Pancreas (tissue), 10 donors: ENCODE measurements around the gene KRTAP5-9. TPM values are rescaled to one million over a fixed set of nuclear protein-coding genes. Genes with fewer than 3 reads are reported as not detected.
"Not testable (repeated sequence)": the region's sequence is repeated elsewhere in the genome, so short reads cannot be mapped to it uniquely, and the experiment has no call there.

Source experiments
- ATAC-seq, 4 donors: fragments of 200-7000 bp; cut with Tn5 transposase; one replicate each; pipeline versions ENCODE4 v1.8.0 to v1.9.1; 2020; ENCODE audit warnings: mild to moderate bottlenecking in 4 of 4, moderate library complexity in 4 of 4
- DNase-seq, 6 donors: peaks; one replicate each; pipeline ENCODE4 v3.0.0-alpha.2; 2020
- FAIRE-seq: peaks from 2 replicates; lab custom pipeline; 2012; peaks lifted over from hg19 to GRCh38; lab: Jason Lieb, UNC
- H3K27ac ChIP-seq, 4 donors: fragments of 200-600 bp; sonication (generic); 1 replicate in 3 of 4; 2 replicates in 1 of 4; pipeline versions ENCODE4 v1.5.0 to v1.8.0; 2020
- H3K27me3 ChIP-seq, 4 donors: fragments of 200-600 bp; one replicate each; pipeline ENCODE4 v1.8.0; 2021
- H3K36me3 ChIP-seq, 3 donors: fragments of 200-600 bp; sonication (generic) in 1 of 3; one replicate each; pipeline versions ENCODE4 v1.5.0 to v1.8.0; 2020 to 2021
- H3K4me1 ChIP-seq, 3 donors: fragments of 200-600 bp; one replicate each; pipeline ENCODE4 v1.8.0; 2021
- H3K4me3 ChIP-seq, 4 donors: fragments of 200-600 bp; sonication (generic) in 2 of 4; one replicate each; pipeline versions ENCODE4 v1.5.0 to v1.8.0; 2020 to 2021
- H3K9me3 ChIP-seq, 4 donors: fragments of 200-600 bp; one replicate each; pipeline ENCODE4 v1.8.0; 2021
- WGBS, 2 donors: extraction: QIAGEN DNeasy Blood & Tissue Kit; methylation state at CpG; one replicate each; pipeline ENCODE4 v1.1.7; 2013; 5-methylcytosine and 5-hydroxymethylcytosine counted together
- intact Hi-C, 3 donors: fragments of 100-400 bp; cut with DNase I; formaldehyde crosslinking; loops; one replicate each; pipeline versions ENCODE4 v1.11.1 to v1.14.2; 2022
- polyA plus RNA-seq, 2 donors: library from polyadenylated mRNA; stranded (reverse); fragments of 200-250 nt; gene quantifications; one replicate each; pipeline ENCODE4 v1.2.3, GENCODE V29; 2013
- total RNA-seq, 6 donors: library from RNA; stranded (reverse); fragmentation: NEBNext Ultra II Directional in 4 of 6; extraction: Animal tissue kit (Norgen Biotek cat#: 25700) in 4 of 6; gene quantifications; one replicate each; pipeline versions ENCODE4 v1.2.1 to v1.2.4, GENCODE V29; 2021 to 2023
- TF ChIP-seq, protein P1 (sequence below), 4 donors: fragments of 200-600 bp; sonication (generic) in 3 of 4; IDR thresholded peaks; one replicate each; pipeline versions ENCODE4 v1.5.0 to v1.8.0; 2021; ENCODE audit warnings: antibody characterized with exemption in 4 of 4
- donor health status: healthy with polysubstance abuse.
- donor health status: DM: no; HTN: no; CAD: no; lungs with moderate emphysema.
- donor health status: DM: no; HTN: no; CAD: no.
- donor health status: control.
- donor health status: control.
- donor health status: Bipolar disorder and iron deficiency.
- donor health status: DM: yes; HTN: yes; CAD: no.
- donor health status: DM: no; HTN: no; CAD: no.
- donor health status: DM: no; HTN: no; CAD: no.
- donor health status: DM: yes; HTN: yes; CAD: no.

KRTAP5-9 gene
- total and polyA plus RNA-seq, 8 donors, result 0.14 to 1.0 (median 0.19) TPM; not detected in 1

GRCh38 chr11:71580057-71581003, 32.1 kb downstream of the KRTAP5-9 start:
- H3K9me3 ChIP-seq, result no peaks in the 10 kb centered on the region
- ATAC-seq (peak; percentile 95 to 99 (median 97)), DNase-seq (peak in 4 of 6 donors; percentile 71 to 78 (median 74)), FAIRE-seq (no peak)
- H3K4me1 ChIP-seq, result no peaks in the 10 kb centered on the region
- H3K27me3 ChIP-seq, result no peaks in the 10 kb centered on the region
- H3K36me3 ChIP-seq, result no peaks in the 10 kb centered on the region
- no peak overlapping the region for H3K4me3 ChIP-seq
- intact Hi-C loops, result no loop called here
- WGBS, 2 donors, result 4% methylated on average over 8 of the region's 8 CpGs
- TF ChIP-seq, protein P1, sequence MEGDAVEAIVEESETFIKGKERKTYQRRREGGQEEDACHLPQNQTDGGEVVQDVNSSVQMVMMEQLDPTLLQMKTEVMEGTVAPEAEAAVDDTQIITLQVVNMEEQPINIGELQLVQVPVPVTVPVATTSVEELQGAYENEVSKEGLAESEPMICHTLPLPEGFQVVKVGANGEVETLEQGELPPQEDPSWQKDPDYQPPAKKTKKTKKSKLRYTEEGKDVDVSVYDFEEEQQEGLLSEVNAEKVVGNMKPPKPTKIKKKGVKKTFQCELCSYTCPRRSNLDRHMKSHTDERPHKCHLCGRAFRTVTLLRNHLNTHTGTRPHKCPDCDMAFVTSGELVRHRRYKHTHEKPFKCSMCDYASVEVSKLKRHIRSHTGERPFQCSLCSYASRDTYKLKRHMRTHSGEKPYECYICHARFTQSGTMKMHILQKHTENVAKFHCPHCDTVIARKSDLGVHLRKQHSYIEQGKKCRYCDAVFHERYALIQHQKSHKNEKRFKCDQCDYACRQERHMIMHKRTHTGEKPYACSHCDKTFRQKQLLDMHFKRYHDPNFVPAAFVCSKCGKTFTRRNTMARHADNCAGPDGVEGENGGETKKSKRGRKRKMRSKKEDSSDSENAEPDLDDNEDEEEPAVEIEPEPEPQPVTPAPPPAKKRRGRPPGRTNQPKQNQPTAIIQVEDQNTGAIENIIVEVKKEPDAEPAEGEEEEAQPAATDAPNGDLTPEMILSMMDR (IDR thresholded peaks at IDR 0.05), result peak; percentile 73 to 85 (median 75)
- H3K27ac ChIP-seq, result no peak overlapping the region

DNA sequence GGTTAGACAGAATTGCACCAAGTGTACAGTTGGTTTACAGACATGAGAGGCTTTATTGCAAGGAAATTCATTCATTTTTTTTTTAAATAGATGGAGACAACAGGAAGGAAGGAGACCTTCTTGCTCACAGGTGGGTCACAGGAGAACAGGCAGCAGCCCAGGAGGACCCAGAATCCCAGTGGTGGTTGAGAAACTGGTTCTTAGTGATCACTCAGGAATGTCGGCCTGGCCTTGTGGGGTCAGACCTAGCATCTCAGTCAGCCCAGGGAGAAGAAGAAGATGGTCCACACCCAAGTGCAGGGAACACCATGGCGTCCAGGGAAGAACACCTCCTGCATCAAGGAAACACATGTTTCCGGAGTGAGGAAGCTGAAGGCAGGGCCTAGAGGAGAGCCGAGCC, 33.6 kb downstream of the KRTAP5-9 start:
- Histone ChIP-seq H3K36me3 (no peaks in the 10 kb centered on the region), H3K9me3 (no peaks in the 10 kb centered on the region), H3K27me3 (no peaks in the 10 kb centered on the region), H3K27ac (no peak overlapping the region), H3K4me3 (no peak overlapping the region), H3K4me1 (no peaks in the 10 kb centered on the region)
- 73 to 77% methylated on average over 4 of the region's 4 CpGs for WGBS, 2 donors
- TF ChIP-seq, protein P1 (IDR thresholded peaks at IDR 0.05), result no peak
- FAIRE-seq (no peak), DNase-seq (no peak), ATAC-seq (no peak)
- intact Hi-C loops, result no loop called here

- FAIRE-seq, result no peak
- Histone ChIP-seq H3K27ac (no peak within 1 kb of the TSS), H3K9me3 (no peaks in the 10 kb centered on the region), H3K4me3 (no peak within 1 kb of the TSS), H3K36me3 (no peaks in the 10 kb centered on the region), H3K27me3 (no peaks in the 10 kb centered on the region), H3K4me1 (no peaks in the 10 kb centered on the region)
- WGBS, 2 donors, result 65 to 86% methylated on average over 3 of the region's 3 CpGs
- intact Hi-C loops, result no loop called here
- no peak for DNase-seq
- TF ChIP-seq, protein P1 (IDR thresholded peaks at IDR 0.05), result no peak
- no peak for ATAC-seq
Measured at GRCh38 chr11:71582309-71582895, 34.2 kb downstream of the KRTAP5-9 start, which contains the start of gene KRTAP5-11. Gene KRTAP5-11, minus strand, starts transcription at chr11:71582875. Its CDS starts 38 bp downstream, at chr11:71582837.

GRCh38 chr11:71582969-71583368, 34.7 kb downstream of the KRTAP5-9 start:
- H3K27ac ChIP-seq, H3K4me1 ChIP-seq, H3K36me3 ChIP-seq, intact Hi-C loops, ATAC-seq, H3K27me3 ChIP-seq, DNase-seq, FAIRE-seq, H3K9me3 ChIP-seq, H3K4me3 ChIP-seq: not testable (repeated sequence)
- 92 to 93% methylated on average over 2 of the region's 2 CpGs for whole genome bisulfite sequencing, 2 donors

DNA sequence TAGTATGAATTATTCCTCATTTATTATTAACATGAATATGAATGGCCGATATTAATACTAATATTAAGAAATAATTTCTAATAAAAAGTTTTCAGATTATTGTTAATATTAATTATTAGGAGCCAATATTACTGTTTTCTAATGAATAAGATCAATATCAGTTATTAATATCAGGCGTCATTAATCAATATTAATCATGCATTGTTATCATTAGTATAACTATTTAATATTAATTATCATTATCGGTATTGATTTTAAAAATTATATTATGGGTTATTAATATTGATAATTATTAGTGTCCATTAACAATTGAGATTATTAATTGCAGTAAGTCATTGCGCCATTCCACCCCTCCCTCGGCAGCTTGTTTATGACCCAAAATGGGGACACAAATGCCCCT, 37.5 kb downstream of the KRTAP5-9 start:
- H3K36me3 ChIP-seq, H3K27me3 ChIP-seq, ATAC-seq, DNase-seq, H3K4me3 ChIP-seq, H3K4me1 ChIP-seq, intact Hi-C loops, H3K27ac ChIP-seq, FAIRE-seq, H3K9me3 ChIP-seq: not testable (repeated sequence)
- WGBS, 2 donors, result 66 to 83% methylated on average over 5 of the region's 5 CpGs

DNA sequence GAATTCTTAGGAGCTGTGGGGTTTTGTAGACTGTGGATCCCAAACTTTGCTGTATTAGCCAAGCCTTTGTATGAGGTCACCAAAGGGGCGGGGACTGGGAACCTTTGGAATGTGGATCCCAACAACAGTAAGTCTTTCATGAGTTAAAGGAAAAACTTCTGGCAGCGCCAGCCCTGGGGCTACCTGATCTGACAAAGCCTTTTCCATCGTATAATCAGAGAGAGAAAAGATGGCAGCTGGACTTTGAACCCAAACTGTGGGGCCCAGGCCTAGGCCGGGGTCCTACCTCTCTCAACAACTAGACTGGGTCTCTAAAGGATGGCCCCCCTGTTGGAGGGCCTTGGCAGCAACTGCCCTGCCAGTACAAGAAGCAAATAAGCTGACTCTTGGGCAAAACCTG, 40.1 kb downstream of the KRTAP5-9 start:
- peak overlapping the region in 1 of 4 donors; percentile 36 for H3K27ac ChIP-seq
- ATAC-seq, H3K9me3 ChIP-seq, H3K4me1 ChIP-seq, intact Hi-C loops, H3K36me3 ChIP-seq, H3K27me3 ChIP-seq, FAIRE-seq, H3K4me3 ChIP-seq: not testable (repeated sequence)
- WGBS, 2 donors, result 14 to 18% methylated on average over 4 of the region's 4 CpGs
- peak in 3 of 6 donors; percentile 38 to 51 (median 39) for DNase-seq

GRCh38 chr11:71588822-71589545, 40.8 kb downstream of the KRTAP5-9 start:
- peak in 1 of 6 donors; percentile 33 for DNase-seq
- H3K9me3 ChIP-seq, ATAC-seq, FAIRE-seq, H3K4me1 ChIP-seq, H3K27me3 ChIP-seq, intact Hi-C loops, H3K4me3 ChIP-seq, H3K36me3 ChIP-seq: not testable (repeated sequence)
- 67 to 71% methylated on average over 11 of the region's 11 CpGs for WGBS, 2 donors
- H3K27ac ChIP-seq, result peak overlapping the region in 1 of 4 donors; percentile 36

- 33 to 39% methylated on average over 8 of the region's 8 CpGs for WGBS, 2 donors
- H3K36me3 ChIP-seq, H3K9me3 ChIP-seq, H3K27ac ChIP-seq, ATAC-seq, FAIRE-seq, intact Hi-C loops, H3K4me3 ChIP-seq, H3K4me1 ChIP-seq, H3K27me3 ChIP-seq: not testable (repeated sequence)
- peak in 1 of 6 donors; percentile 31 for DNase-seq
Measured at GRCh38 chr11:71589546-71589920, 41.3 kb downstream of the KRTAP5-9 start.
